HG02981 (cell line): ENCODE data around the gene COX14.

Experiments
- ATAC-seq: cut with Tn5 transposase; IDR thresholded peaks from one replicate; pipeline ENCODE4 v1.9.1; 2021; ENCODE audit warnings: mild to moderate bottlenecking, moderate library complexity; ENCODE audit not compliant: unreplicated experiment

Gene COX14

DNA sequence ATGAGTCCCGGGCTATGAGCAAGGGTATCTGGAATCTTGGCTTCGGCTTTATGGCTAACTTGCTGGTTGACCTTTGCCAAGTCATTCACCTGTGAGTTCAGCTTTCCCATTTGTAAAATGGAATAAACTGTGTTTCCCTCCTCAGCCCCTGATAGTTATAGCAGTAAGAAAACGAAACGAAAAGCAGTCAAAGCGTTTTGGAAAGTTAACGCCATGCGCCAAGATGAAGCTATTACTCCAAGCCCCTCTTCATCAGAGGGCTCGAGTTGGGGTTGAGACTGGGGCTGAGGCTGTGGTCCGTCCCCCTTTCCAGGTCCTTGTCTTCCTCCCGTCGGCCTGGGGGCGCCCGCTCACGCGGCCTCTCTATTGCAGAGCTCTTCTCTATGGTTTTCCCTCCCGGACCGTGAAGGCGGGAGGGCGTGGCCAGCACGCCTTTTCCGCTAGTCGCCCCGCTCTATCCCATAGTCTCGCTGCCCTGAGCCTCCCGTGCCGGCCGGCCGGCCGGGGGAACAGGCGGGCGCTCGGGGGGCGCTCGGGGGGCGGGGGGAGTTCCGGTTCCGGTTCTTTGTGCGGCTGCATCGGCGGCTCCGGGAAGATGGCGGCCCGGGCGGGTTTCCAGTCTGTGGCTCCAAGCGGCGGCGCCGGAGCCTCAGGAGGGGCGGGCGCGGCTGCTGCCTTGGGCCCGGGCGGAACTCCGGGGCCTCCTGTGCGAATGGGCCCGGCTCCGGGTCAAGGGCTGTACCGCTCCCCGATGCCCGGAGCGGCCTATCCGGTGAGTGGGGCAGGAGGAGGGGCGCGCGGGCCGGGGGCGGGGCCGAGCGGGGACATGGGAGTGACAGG lies 27.0 kb upstream of the COX14 start, which contains the start of gene SMARCD1:
Gene SMARCD1, plus strand, starts transcription at position 568 of the 840 bp plus-strand sequence. Its CDS starts 28 bp downstream, at position 596.
- peak; percentile 82 for ATAC-seq

DNA sequence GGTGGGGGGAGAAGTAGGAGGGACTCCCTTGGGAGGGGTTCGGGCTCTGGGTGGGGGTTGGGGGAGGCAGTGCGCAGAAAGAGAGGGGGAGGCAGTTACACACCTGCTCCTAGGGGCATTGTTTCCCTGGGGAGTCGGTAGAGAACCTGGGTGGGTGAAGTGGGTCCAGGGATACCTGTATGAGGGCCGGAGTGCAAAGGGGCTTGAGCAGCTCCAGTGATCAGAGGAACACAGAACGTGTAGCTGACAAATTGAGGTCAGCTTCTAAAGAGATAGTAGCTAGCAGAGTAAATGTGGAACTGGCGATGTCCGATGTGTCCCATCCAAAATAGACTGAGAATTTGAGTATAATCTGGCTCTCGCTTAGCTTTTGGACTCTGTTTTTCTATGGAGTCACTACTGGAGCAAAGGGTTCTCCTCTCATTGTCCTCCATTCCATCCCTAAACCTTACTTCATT lies 26.4 kb upstream of the COX14 start:
- no peak for ATAC-seq

DNA sequence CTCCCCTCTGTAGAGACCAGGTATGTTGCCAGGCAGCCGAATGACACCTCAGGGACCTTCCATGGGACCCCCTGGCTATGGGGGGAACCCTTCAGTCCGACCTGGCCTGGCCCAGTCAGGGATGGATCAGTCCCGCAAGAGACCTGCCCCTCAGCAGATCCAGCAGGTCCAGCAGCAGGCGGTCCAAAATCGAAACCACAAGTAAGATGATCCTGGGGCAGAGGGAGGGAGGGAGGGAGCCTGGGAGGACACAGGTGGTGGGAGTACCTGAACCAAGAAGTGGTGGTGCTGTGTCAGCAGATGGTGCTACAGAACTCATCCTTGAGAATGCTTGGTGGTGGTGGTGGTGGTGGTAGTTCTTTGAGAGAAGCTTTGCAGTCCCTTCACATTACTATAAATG lies 25.9 kb upstream of the COX14 start:
- ATAC-seq, result no peak

DNA sequence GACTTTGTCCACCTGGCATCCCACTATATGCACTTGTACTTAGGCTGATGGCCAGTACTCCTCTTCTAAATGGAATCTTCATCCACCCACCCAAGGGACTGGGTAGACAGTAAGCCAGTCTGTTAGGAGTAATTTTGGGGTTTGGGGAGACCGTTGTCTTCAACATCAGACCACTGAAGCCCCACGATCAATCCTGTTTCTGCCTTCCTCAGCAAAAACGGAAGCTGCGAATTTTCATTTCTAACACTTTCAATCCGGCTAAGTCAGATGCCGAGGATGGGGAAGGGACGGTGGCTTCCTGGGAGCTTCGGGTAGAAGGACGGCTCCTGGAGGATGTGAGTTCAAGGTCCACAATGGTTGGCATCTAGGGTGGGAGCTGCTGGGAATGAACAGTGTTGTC lies 24.9 kb upstream of the COX14 start:
- no peak for ATAC-seq

DNA sequence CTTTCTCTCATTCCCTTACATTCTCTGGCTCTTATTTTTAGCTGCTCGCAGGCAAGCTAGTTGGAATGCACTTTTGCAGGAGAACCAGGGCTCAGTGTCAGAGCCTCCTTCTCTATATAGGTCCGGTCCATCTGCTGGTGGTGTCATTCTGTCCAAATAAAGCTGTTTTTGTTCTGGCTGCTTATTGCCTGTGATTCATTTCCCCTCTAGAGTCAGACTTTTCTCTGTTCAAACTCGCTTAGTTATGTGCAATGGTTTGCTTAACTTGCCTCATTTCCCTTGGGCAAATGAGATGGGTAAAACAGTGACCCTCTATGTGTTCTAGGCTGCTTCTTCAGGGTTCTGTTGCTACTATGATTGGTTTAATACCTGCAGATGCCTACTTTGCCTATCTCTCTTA lies 24.0 kb upstream of the COX14 start:
- no peak for ATAC-seq

DNA sequence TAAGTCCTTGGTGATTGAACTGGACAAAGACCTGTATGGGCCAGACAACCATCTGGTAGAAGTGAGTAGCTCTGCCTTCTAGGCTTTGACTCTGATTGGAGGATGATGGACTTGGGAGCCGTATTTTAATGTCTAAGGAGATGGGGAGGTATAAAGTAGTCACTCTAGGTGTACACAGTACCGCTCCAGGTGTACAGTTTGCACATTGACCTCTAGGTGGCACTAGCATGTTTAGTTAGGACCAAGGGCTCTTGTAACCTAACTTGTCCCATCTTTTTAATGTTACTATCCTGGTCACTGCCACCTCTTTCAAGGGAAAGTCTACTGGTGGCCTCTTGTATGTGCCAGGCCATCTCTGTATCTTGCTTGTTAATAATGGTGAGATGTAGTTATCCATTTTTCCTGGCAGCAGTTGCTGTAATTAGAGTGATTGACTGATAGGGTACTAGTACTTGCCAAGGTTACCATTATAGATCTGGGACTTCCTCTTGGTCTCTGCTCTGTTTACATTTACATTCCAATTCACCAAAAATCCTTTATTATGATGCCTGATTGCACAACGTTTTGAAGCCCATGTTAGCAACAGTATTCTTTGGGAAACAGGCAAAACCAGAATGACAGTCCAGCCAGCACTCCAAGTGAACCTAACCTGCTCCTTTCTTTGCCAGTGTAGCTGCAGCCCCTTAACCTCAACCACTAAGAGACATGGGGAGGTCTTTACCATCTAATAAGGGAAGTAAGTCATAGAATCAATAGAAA lies 23.3 kb upstream of the COX14 start:
- no peak for ATAC-seq

DNA sequence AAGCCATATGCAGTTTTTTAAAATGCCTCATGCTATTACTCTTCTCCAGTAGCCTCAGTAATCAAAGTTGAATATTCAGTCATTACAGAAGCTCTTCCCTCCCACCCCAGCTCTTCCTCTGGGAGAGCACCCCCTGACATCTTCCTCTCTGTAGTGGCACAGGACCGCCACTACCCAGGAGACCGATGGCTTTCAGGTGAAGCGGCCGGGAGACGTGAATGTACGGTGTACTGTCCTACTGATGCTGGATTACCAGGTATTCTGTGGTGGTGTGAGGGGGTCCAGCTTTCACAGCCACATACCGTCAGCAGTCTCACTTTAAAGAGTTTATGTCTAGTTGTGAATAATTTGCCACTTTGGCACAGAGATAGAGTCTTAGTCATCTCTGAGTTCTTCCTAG lies 22.3 kb upstream of the COX14 start:
- ATAC-seq, result no peak

DNA sequence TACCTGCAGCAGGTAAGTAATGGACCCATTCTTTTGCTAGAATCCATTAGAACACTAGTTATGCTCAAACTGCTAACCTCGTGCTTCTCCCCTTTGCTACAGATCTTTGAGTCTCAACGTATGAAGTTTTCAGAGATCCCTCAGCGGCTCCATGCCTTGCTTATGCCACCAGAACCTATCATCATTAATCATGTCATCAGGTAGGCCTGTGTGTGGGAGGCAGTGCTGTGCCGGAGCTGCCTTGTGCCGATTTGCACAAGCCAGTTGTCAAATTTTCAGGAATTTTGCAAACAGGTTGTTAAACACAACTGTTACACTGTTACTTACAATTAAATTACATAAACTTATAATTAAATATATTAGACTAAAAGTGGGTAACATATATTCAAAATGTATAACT lies 21.6 kb upstream of the COX14 start:
- no peak for ATAC-seq

DNA sequence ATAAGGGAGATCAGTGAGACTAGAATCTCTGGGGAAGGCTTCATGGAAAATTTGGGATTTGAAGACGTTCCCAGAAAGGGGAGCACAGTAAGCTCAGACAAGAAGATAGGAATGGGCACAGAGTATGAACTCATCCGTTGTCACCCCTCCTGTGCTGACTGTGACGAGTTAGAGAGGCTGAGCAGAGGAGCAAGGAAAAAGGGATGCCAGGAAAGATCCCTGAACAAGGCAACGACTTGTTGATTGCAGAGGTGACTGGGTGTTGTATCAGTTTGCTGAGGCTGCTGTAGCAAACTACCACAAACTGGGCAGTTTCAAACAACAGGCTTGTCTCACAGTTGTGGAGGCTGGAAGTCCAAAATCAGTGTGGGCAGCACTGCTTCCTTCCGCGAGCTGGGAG lies 14.1 kb upstream of the COX14 start:
- no peak for ATAC-seq

DNA sequence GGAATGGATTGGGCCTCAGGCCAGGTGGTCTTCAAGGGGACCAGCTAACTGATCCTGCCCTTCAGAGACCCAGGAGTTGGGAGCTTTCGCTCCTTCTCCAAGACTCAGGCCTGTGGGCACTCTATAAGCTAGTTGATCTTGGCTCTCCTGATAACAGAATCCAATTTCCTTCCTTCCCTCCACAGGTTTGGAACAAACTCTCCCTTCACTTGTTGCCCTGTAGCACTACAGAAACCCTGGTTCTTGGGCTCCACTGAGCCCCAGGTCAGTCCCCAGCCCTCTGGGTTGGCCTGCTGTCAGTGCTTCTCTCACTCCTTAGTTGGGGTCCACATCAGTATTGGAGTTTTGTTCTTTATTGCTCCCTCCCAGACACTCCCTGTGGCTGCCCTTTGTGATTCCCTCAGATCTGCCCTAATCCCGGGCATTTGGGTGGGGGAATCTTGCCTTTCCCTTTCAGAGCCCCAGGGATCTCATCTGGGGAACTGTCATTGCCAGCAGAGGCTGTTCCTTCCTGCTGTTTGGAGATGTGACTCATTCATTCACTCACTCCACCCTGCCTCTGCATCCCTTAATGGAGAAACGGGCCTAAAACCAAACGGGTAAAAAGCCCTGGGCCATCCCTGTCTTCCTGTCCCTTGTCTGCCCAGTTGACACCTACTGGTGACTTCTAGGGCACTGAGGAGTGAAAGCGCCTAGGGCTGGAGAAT lies 12.6 kb upstream of the COX14 start:
- no peak for ATAC-seq

DNA sequence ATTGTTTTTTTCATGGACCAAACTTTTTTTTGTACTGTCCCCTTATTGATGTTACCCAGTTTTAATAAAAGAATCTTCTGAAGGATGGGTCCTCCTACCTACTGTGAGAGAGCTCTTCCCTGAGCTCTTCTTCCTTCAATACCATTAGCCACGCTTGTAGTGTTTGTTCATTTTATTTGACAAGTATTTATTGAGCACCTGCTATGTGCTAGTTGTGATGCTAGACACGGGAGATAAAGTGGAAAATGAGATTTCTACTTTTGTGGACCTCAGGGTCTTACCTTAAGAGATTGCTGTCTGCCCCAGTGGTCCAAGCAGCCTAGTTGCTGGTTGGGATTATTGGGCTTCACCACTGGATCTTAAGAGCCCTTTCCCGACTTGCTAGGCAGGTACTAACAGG lies 11.5 kb upstream of the COX14 start:
- no peak for ATAC-seq

DNA sequence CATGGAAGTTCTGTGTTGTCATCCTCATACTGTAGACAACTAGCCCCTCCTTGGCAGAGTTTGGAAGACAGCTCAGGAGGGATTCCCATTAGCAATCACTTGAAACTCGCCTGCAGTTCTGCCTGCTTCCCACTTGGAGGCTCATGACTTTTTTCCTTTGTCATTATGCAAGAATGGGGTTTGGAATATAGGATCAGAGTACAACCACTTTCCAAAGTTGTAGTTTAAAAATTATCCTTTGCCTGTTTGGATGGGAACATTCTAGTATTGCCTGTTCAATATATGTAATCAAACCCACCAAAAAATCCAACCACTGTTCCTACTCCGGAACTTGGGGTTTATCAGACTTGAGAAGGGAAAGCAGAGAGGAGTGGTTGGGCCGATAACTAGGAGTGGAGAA lies 10.4 kb upstream of the COX14 start:
- ATAC-seq, result no peak

DNA sequence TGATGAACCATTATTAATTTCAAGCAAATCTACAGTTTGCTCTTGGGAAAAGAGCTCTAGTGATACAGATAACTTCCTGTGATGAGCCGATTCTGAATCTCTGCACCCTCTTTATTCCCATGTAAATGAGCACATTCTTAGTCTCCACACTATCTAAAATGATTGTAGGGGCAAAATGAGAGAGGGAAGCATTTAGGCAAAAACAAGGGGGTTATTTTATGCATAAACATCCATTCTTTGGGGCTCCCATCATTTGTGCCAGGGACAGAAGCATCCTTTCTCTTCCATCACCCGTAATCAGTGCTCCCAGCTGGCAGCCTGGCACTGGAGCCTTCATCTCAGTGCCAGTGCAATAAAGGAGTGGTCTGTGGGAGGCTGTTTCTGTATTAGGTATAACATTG lies 9.9 kb upstream of the COX14 start:
- no peak for ATAC-seq

DNA sequence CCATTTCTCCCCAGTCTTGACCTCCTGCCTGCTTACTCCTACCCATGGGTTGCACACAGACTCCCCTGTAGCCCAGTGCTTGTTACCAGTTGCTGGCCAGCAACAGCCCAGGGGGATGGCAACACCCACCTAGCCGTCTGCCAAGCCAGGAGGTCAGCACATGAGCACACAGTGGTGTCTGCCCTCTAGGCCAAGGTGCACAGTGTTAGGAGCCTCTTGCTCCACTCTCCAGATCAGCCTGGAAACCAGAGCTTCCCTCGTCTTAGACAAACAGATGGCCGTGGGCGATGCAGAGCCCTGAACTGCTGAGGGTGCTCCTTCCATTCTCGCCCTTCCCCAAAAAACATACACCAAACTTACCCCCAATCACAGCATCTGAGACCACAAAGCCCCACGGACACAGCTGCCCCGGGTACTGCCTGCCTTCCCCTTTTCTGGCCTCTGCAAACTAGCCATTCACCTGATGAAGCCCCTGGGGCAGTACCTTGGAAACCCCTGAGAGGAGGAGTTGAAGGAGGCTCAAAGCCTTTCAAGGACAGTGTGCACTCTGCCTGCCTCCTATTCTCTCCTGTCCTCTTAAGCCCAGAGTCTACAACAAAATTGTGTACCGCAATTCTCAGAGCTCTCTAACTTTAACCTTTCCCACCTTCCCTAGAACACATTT lies 9.3 kb upstream of the COX14 start:
- ATAC-seq, result no peak

DNA sequence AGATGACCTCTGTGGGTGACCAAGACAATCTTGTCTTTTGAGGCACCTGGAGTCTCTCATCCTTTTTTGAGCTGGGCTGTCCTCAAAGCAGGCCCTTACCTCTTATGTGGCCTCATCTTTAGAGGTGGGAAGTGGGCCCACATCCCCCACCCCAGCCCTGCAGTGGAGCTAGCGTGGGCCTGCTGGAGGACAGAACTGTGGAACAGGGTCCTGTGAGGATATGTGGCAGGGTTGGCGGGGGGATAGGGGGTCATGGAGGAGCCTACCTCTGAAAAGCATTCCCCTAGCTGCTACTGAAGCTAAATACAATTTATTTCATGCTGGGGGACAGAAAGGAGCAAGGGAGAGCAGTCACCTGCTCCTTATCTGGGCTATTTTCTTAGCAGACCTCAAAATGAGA lies 8.7 kb upstream of the COX14 start:
- ATAC-seq, result no peak

DNA sequence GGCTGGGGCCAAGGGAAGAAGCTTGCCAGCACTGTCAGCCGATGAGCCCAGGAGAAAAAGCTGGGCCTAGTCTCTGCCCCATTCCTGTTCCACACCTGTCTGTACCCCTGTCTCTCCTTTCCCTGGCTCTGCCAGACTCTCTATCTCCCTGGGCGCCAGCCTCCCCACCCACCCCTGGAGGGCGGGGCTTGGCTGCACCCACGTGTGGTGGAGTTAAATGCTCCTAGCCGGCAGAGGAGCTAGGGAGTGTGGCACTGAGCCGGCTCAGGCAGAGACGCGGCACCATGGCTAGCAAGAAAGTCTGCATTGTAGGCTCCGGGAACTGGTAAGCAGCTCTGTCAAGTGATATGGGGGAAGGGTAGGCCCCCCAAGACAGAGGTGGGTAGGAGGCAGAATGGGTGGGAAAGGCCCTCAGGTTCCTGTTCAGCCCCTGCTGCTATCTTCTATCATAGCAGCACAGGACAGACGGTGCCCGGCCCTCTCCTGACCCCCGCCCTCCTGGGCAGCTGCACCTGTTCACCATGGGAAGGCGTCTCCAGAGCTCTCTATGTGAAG lies 8.2 kb upstream of the COX14 start, which contains the start of gene GPD1:
Gene GPD1, plus strand, starts transcription at position 242 of the 555 bp plus-strand sequence. Its CDS starts 43 bp downstream, at position 285.
- no peak for ATAC-seq

DNA sequence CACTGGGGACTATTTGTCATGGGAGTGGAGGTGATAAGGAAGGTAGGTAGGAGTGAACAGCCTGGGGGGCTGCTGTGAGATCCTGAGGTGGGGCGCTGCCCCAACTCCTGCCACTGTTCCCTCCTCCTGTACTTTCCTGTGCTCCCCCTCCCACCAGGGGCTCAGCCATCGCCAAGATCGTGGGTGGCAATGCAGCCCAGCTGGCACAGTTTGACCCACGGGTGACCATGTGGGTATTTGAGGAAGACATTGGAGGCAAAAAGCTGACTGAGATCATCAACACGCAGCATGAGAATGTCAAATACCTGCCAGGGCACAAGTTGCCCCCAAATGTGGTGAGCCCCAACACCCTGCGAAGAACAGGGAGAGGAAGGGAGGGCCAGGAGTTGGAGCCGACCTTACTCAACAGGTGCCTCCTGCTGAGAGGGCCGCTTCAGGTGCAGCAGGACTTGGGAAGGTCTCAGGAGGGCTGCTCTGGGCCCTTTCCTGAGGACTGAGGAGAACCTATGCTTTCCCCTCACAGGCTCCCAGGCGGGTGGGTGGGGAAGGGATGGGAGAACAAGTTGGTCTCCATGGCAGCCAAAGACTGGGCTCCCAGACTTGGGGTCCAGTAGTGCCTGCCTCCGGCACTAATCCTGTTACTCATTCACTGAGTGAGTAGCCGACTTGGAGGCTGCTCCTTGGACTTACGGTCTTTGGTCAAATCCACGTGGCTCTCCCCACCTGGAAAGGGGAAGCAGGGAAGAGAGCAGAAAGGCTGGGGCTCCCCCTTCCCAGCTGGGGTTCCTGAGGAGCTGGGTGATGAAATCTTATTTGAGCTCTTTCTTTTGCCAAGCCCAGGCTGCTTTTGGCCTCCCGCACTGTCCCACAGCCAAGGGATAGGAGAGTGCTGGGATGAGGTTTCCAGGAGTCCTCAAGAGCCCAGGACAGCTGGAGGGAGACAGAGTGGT lies 7.3 kb upstream of the COX14 start:
- no peak for ATAC-seq

DNA sequence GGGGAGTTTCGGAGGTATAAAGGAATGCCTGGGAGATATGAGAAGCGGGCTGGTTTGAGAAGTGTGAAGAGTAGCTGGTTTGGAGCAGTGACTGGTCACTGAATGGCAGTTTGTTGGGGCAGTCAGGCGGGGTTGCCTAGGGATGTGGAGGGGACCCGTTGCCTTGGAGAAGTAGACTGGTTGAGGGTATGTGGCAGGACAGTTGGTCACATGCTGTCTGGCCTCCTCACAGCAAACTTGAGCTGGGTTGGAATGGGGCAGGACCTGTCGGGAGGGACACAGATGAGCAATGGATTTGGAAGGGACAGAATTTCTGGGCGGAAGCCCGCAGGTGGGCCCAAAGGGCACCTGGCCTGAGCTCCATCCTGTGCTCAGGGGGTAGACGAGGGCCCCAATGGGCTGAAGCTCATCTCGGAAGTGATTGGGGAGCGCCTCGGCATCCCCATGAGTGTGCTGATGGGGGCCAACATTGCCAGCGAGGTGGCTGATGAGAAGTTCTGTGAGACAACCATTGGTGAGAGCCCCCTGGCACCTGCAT lies 6.1 kb upstream of the COX14 start:
- no peak for ATAC-seq

DNA sequence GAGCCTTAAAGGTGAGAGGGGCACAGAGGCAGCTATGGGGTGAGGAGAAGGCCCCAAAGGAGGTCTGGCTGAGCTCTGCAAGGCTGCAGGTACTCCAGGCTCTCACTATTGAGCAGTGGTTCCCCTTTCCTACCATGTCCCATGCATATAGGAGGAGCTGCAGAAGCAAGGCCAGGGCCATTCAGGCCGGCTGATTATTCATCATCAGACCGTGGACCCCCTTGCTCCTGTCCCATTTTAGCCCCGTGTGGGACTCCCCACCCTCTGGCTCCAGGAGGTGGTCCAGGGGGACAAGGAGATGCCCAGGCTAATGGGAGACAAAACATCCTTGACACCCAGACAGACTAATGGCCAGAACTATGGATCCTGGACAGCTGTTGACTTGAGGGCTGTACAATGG lies 5.1 kb upstream of the COX14 start:
- ATAC-seq, result no peak
